Skeletal muscle tissue (tissue), 4 donors: ENCODE data around the gene C2CD4C. TPM values are rescaled to one million over a fixed set of nuclear protein-coding genes. Genes with fewer than 3 reads are reported as not detected.

Source experiments
- H3K27ac ChIP-seq: one replicate; pipeline ENCODE4 v1.7.0; 2013; ENCODE audit warnings: mild to moderate bottlenecking, low read depth, low read length, inconsistent platforms
- H3K27me3 ChIP-seq, 3 donors: one replicate each; pipeline ENCODE4 v1.7.0; 2013; ENCODE audit warnings: low read length in 3 of 3; ENCODE audit not compliant: control insufficient read depth in 3 of 3, insufficient read depth in 3 of 3
- H3K36me3 ChIP-seq, 3 donors: one replicate each; pipeline ENCODE4 v1.7.0; 2013; ENCODE audit warnings: low read length in 3 of 3; ENCODE audit not compliant: control insufficient read depth in 3 of 3, insufficient read depth in 3 of 3
- H3K4me1 ChIP-seq, 3 donors: one replicate each; pipeline ENCODE4 v1.7.0; 2013; ENCODE audit warnings: low read length in 3 of 3, mild to moderate bottlenecking in 3 of 3; ENCODE audit not compliant: control insufficient read depth in 3 of 3, insufficient read depth in 3 of 3
- H3K4me3 ChIP-seq, 3 donors: one replicate each; pipeline ENCODE4 v1.7.0; 2013; ENCODE audit warnings: low read length in 3 of 3
- H3K9ac ChIP-seq, 3 donors: one replicate each; pipeline ENCODE4 v1.7.0; 2013; ENCODE audit warnings: low read length in 3 of 3, mild to moderate bottlenecking in 3 of 3, moderate library complexity in 2 of 3, low read depth in 1 of 3
- H3K9me3 ChIP-seq, 3 donors: one replicate each; pipeline ENCODE4 v1.7.0; 2013; ENCODE audit warnings: low read length in 3 of 3; ENCODE audit not compliant: control insufficient read depth in 3 of 3
- total RNA-seq: library from RNA; depleted of rRNA; stranded (reverse); fragments of >200 nt; gene quantifications from one replicate; pipeline ENCODE4 v1.2.3, GENCODE V29; 2014
- donor health status: Osteomylitis.

C2CD4C gene
- total RNA-seq, 1 donor from 2014 or later = 0.52 TPM

DNA sequence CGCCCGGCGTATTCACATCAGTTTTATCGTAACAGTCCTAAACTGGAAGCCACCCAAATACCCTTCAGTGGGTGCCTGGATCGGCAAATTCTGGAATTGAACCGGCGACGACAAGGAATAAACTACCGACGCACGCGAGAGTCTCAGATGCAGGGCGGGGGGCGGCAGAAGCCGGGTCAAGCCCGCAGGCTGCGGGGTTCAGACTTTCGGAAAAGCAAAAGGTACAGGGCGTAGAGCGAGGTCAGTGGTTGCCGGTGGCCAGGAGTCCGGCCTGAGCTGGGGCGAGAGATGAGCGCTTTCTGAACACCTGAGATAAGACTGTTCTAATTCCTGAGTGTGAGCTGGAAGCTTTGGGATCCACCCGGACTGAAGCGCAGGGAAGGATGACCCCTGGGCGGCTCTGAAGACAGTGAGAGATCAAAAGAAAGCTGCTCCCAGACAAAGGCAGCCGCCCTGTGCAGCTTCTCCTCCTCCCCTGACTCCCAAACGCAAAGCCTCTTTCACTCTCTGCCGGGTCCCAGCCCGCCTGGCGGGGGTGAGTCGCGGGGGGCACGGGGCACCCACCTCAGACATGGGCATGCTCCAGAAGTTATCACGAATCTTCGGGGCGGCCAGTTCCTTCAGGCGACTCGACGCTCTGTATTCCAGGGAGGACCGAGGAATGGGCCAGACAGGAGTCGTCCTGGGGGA is 38.2 kb downstream of the C2CD4C start:
- Histone ChIP-seq H3K4me3 (no peak overlapping the region), H3K4me1 (peaks cover 0 to 14% (median 11%) of the 10 kb centered on the region in 3 donors), H3K9ac (no peak overlapping the region), H3K27ac (no peak overlapping the region), H3K27me3 (peaks cover 39 to 71% (median 52%) of the 10 kb centered on the region in 3 donors), H3K36me3 (no peaks in the 10 kb centered on the region), H3K9me3 (peaks cover 0 to 2% (median 0%) of the 10 kb centered on the region in 3 donors)

DNA sequence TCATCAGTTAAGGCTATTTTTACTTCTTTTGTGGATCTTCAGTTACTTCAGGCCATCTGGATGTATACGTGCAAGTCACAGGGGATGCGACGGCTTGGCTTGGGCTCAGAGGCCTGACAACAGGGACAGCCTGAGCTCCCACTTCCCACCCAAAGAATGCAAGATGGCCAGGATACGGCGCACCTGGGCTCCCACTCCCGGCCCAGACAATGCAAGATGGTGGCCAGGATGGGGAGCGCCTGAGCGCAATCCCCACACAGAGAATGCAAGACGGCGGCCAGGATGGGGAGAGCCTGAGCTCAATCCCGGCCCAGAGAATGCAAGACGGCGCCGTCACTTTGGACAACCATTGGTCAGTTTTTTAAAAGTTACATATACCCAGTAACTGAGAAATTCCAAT is 39.1 kb downstream of the C2CD4C start:
- H3K27me3 ChIP-seq = peaks cover 34 to 70% (median 56%) of the 10 kb centered on the region in 3 donors
- H3K4me1 ChIP-seq = peaks cover 0 to 14% (median 11%) of the 10 kb centered on the region in 3 donors
- no peak overlapping the region for H3K4me3 ChIP-seq
- no peaks in the 10 kb centered on the region for H3K36me3 ChIP-seq
- no peak overlapping the region for H3K27ac ChIP-seq
- peaks cover 0 to 2% (median 0%) of the 10 kb centered on the region in 3 donors for H3K9me3 ChIP-seq
- no peak overlapping the region for H3K9ac ChIP-seq

DNA sequence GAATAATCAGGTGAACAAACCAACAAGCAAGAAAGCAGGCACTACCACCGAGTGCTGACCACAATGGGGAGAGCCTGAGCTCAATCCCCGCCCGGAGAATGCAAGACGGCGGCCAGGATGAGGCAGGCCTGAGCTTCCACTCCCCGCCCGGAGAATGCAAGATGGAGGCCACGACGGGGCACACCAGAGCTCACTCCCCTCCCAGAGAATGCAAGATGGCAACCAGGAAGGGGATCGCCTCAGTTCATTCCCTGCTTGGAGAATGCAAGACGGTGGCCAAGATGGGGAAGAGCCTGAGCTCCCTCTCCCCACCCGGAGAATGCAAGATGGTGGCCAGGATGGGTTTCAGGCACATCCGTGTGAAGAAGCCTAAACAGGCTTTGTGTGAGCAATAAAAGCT is 39.7 kb downstream of the C2CD4C start:
- peaks cover 0 to 2% (median 0%) of the 10 kb centered on the region in 3 donors for H3K9me3 ChIP-seq
- H3K36me3 ChIP-seq = no peaks in the 10 kb centered on the region
- H3K27me3 ChIP-seq = peaks cover 28 to 67% (median 56%) of the 10 kb centered on the region in 3 donors
- H3K4me3 ChIP-seq = no peak overlapping the region
- peaks cover 0 to 14% (median 11%) of the 10 kb centered on the region in 3 donors for H3K4me1 ChIP-seq
- H3K9ac ChIP-seq = no peak overlapping the region
- H3K27ac ChIP-seq = no peak overlapping the region

DNA sequence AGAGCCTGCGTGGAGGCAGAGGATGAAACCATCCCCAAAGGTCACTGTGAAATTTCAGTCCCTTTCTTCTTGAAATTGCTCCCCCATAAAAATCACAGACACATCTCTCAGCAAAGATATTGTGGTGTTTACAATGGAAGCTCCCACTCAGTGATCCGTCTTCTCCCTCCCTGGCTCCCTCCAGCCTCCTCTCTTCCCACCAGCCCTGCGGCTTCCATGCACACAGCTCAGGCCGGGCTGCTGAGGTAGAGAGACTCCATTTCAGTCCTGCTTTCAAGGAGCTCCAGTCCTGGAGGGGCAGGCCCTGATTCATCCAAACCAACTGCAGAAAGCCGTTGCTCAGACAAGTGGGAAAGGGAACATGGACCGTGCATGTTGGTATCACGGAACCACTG is 40.3 kb downstream of the C2CD4C start:
- Histone ChIP-seq H3K27me3 (peaks cover 23 to 61% (median 51%) of the 10 kb centered on the region in 3 donors), H3K36me3 (no peaks in the 10 kb centered on the region), H3K4me3 (no peak overlapping the region), H3K27ac (no peak overlapping the region), H3K4me1 (peaks cover 0 to 14% (median 11%) of the 10 kb centered on the region in 3 donors), H3K9ac (no peak overlapping the region), H3K9me3 (peaks cover 0 to 2% (median 0%) of the 10 kb centered on the region in 3 donors)

DNA sequence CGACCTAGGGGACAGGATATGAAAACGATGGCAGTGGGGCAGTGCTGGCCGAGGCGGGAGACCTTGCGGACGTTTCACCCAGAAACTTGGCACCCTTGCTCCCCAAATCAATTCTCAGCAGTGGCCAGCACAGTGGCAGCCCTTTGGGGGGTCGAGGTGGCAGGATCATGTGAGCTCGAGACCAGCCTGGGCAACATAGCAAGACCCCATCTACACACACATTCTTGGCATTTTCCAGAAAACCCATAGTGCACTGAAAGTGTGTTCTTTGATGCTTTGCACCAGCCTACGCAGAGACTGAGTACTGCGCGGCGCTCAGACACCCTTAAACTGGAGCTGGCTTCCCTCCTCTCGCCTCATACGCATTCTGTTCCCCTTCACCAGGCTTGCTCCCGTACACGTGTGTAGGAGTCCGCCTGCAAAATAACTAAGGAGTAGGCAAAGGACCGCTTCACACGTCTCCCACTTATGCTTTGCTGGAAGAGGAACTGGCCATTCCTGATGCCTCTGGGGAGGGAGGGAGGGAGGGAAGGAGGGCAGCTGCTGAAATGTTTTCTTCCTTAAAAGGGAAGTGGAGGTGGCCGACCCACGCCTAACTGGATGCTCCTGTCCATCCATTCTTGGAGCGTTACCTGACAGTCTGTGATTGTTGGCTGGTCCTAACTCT is 40.9 kb downstream of the C2CD4C start:
- H3K27me3 ChIP-seq = peaks cover 22 to 57% (median 45%) of the 10 kb centered on the region in 3 donors
- no peaks in the 10 kb centered on the region for H3K36me3 ChIP-seq
- H3K4me3 ChIP-seq = no peak overlapping the region
- no peak overlapping the region for H3K9ac ChIP-seq
- H3K27ac ChIP-seq = no peak overlapping the region
- H3K4me1 ChIP-seq = peaks cover 0 to 14% (median 11%) of the 10 kb centered on the region in 3 donors
- peaks cover 0 to 2% (median 0%) of the 10 kb centered on the region in 3 donors for H3K9me3 ChIP-seq

DNA sequence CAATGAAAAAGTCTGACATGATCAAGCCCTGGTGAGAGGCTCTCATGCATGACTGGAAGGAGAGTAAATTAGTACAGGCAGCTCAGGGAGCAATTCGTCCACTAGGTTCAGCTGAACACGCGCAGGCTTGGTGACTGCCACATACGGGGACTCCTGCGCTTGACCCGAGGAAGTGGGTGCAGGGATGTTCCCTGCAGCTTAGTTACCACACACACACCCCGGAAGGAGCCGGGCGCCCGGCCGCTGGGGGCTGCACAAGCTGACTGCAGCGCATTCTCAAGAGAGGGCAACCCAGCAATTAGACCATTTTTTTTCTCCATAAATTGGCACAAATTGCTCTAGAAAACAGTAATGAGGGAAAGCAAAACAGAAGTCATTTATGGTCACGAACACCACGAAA is 41.4 kb downstream of the C2CD4C start:
- Histone ChIP-seq H3K4me3 (no peak overlapping the region), H3K4me1 (peaks cover 0 to 11% (median 10%) of the 10 kb centered on the region in 3 donors), H3K9ac (no peak overlapping the region), H3K27ac (no peak overlapping the region), H3K27me3 (peaks cover 17 to 52% (median 40%) of the 10 kb centered on the region in 3 donors), H3K36me3 (no peaks in the 10 kb centered on the region), H3K9me3 (peaks cover 0 to 2% (median 0%) of the 10 kb centered on the region in 3 donors)

DNA sequence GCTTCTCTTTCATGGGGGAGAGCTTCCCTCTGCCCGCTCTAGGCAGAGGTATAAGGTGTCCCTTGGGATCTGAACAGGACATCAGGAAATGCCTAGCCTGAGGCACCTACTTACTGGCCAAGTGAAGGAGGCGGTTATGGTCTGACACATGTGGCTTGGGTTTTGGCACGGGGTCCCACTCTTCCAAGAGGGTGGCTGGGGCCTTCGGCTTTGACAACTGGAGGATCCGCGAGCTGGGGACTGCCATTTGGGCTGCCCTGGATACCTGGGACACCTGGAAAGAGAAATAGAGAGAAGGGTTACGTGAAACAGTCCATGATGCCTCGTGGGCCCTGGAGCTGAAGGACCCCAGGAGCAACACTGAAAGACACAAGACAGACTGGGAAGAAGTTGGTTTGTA is 42.0 kb downstream of the C2CD4C start:
- Histone ChIP-seq H3K4me1 (peaks cover 0 to 5% (median 4%) of the 10 kb centered on the region in 3 donors), H3K27me3 (peaks cover 11 to 48% (median 34%) of the 10 kb centered on the region in 3 donors), H3K9ac (no peak overlapping the region), H3K27ac (no peak overlapping the region), H3K9me3 (peaks cover 0 to 2% (median 0%) of the 10 kb centered on the region in 3 donors), H3K4me3 (no peak overlapping the region), H3K36me3 (no peaks in the 10 kb centered on the region)

DNA sequence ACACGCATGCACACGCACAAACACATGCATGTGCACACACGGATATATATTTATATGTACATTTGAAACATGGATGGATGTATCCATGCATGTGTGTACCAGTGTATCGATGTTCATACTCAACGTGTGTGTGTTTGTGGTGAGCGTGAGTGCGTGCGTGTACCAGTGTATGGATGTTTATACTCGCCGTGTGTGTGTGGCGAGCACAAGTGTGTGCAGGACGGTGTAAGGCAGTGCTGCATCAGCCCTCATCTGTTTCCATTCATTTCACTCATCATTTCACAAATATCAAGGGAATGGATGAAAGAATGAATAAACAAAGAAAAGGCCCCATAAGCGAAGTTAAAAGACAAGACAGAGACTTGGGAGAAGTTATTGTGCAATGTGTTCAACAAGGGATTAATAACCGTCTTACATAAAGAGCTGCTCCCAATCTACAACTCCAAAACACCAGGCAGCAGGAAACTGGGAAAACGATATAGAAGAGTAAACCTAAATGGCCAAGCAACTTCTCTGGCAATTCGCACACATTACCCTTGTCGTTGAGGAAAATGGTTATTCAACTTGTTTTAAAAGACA is 42.7 kb downstream of the C2CD4C start:
- Histone ChIP-seq H3K27ac (no peak overlapping the region), H3K27me3 (peaks cover 4 to 43% (median 28%) of the 10 kb centered on the region in 3 donors), H3K9ac (no peak overlapping the region), H3K4me3 (no peak overlapping the region), H3K9me3 (peaks cover 0 to 2% (median 0%) of the 10 kb centered on the region in 3 donors), H3K4me1 (no peaks in the 10 kb centered on the region), H3K36me3 (no peaks in the 10 kb centered on the region)

DNA sequence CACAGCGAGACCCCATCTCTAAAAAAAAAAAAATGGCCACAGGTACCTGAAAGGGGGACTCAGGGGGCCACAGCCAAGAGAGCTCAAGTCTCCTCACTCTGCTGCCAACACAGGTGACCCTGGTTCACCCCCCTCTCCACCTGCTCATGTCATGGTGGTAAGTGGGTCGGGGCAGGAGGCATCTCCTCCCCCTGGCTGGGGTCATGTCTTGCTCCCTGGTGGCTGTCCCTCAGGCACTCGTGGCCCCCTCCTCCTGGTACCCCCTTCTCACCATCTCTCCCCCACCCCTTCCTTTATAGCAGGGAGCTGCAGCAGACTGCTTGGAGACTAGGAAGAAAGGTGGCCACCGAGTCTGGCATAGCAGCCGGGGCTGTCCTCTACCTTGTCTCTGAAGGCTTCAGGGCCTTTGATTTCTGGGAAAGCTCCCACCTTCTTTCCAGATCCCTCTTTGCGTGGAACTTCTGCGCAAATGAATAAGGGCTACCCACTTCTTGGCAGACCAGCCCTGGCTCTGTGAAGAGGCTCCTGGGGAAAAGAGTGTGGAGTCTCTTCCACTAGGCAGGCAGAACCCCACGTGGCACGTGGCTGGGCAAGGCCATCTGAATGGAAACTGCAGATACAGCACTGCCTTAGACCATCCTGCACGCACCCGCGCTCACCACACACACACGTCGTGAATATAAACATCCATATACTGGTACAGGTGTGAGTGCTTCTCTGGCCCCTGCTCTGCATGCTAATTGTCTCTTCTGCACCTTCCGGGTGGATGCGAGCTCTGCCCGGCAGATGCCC is 44.3 kb downstream of the C2CD4C start:
- no peaks in the 10 kb centered on the region for H3K4me1 ChIP-seq
- H3K9ac ChIP-seq = no peak overlapping the region
- no peaks in the 10 kb centered on the region for H3K36me3 ChIP-seq
- H3K4me3 ChIP-seq = no peak overlapping the region
- peaks cover 0 to 2% (median 0%) of the 10 kb centered on the region in 3 donors for H3K9me3 ChIP-seq
- H3K27me3 ChIP-seq = peaks cover 7 to 40% (median 22%) of the 10 kb centered on the region in 3 donors
- no peak overlapping the region for H3K27ac ChIP-seq
